Tibial nerve (tissue), 4 donors: ENCODE data around the gene PLA2R1.

Experiments used
- EP300 ChIP-seq, 2 donors: sonication (generic); formaldehyde crosslinking; IDR thresholded peaks; one replicate each; pipeline ENCODE4 v1.6.1; 2017; ENCODE audit warnings: antibody characterized with exemption in 2 of 2, mild to moderate bottlenecking in 1 of 2
- TF ChIP-seq, protein P1 (sequence below), 5 experiments: fragments of 200-600 bp in 3 of 5; fragments of 450-650 bp in 2 of 5; sonication (generic) in 3 of 5; IDR thresholded peaks; one replicate each; pipeline ENCODE4 v1.5.1; 2016 to 2019; ENCODE audit warnings: antibody characterized with exemption in 5 of 5, mild to moderate bottlenecking in 3 of 5, moderate library complexity in 2 of 5

DNA sequence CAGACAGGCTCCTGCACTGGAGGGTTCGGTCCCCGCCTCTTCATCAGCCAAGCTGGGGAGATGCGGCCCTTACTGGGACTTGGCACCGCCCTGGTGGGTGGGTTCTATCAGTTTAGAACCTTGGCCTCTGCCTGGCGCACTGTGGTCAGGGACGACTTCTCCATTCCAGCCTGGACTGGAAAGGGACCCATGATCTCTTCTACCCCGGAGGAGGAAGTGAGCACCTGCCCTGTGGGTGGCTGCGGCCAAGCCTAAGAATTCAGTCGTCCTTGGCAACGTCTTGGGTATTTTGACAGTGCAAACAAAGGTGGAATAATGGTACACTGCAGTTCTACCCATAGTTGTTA, 157.5 kb downstream of the PLA2R1 start:
- TF ChIP-seq, protein P1, sequence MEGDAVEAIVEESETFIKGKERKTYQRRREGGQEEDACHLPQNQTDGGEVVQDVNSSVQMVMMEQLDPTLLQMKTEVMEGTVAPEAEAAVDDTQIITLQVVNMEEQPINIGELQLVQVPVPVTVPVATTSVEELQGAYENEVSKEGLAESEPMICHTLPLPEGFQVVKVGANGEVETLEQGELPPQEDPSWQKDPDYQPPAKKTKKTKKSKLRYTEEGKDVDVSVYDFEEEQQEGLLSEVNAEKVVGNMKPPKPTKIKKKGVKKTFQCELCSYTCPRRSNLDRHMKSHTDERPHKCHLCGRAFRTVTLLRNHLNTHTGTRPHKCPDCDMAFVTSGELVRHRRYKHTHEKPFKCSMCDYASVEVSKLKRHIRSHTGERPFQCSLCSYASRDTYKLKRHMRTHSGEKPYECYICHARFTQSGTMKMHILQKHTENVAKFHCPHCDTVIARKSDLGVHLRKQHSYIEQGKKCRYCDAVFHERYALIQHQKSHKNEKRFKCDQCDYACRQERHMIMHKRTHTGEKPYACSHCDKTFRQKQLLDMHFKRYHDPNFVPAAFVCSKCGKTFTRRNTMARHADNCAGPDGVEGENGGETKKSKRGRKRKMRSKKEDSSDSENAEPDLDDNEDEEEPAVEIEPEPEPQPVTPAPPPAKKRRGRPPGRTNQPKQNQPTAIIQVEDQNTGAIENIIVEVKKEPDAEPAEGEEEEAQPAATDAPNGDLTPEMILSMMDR (IDR thresholded peaks at IDR 0.05), result no peak
- no peak for TF ChIP-seq EP300 (IDR thresholded peaks at IDR 0.05)
